BLaER1 (cell line): ENCODE data around the gene EPYC.

Source experiments
- H3K27ac ChIP-seq: shearing (Covaris generic); formaldehyde crosslinking; 2 replicates; pipeline ENCODE4 v1.8.1; 2022
- H3K27me3 ChIP-seq: shearing (Covaris generic); formaldehyde crosslinking; 2 replicates; pipeline ENCODE4 v1.8.1; 2022
- H3K36me3 ChIP-seq: shearing (Covaris generic); formaldehyde crosslinking; 2 replicates; pipeline ENCODE4 v1.8.1; 2022
- H3K4me1 ChIP-seq: shearing (Covaris generic); formaldehyde crosslinking; 2 replicates; pipeline ENCODE4 v1.8.1; 2022
- H3K4me2 ChIP-seq: shearing (Covaris generic); formaldehyde crosslinking; 2 replicates; pipeline ENCODE4 v1.8.1; 2022
- H3K4me3 ChIP-seq: shearing (Covaris generic); formaldehyde crosslinking; 2 replicates; pipeline ENCODE4 v1.8.1; 2022
- H3K9ac ChIP-seq: shearing (Covaris generic); formaldehyde crosslinking; 2 replicates; pipeline ENCODE4 v1.8.1; 2022
- H3K9me3 ChIP-seq: shearing (Covaris generic); formaldehyde crosslinking; 2 replicates; pipeline ENCODE4 v1.8.1; 2022
- H4K20me1 ChIP-seq: shearing (Covaris generic); formaldehyde crosslinking; 2 replicates; pipeline ENCODE4 v1.8.1; 2022
- Cebpa-rat ChIP-seq: shearing (Covaris generic); IDR thresholded peaks from 2 replicates; pipeline ENCODE4 v1.8.1; 2022

Gene EPYC

GRCh38 chr12:91004872-91005271, at the start of gene EPYC:
EPYC (minus strand) TSS chr12:91004972; CDS start chr12:91002565, 2,407 bp downstream.
- Histone ChIP-seq H3K4me1 (no peaks in the 10 kb centered on the region), H3K4me2 (no peak within 1 kb of the TSS), H3K9me3 (no peaks in the 10 kb centered on the region), H3K36me3 (no peaks in the 10 kb centered on the region), H3K4me3 (no peak within 1 kb of the TSS), H3K27ac (no peak within 1 kb of the TSS), H4K20me1 (no peaks in the 10 kb centered on the region), H3K27me3 (no peaks in the 10 kb centered on the region), H3K9ac (no peak within 1 kb of the TSS)
- TF ChIP-seq Cebpa-rat, result no peak

DNA sequence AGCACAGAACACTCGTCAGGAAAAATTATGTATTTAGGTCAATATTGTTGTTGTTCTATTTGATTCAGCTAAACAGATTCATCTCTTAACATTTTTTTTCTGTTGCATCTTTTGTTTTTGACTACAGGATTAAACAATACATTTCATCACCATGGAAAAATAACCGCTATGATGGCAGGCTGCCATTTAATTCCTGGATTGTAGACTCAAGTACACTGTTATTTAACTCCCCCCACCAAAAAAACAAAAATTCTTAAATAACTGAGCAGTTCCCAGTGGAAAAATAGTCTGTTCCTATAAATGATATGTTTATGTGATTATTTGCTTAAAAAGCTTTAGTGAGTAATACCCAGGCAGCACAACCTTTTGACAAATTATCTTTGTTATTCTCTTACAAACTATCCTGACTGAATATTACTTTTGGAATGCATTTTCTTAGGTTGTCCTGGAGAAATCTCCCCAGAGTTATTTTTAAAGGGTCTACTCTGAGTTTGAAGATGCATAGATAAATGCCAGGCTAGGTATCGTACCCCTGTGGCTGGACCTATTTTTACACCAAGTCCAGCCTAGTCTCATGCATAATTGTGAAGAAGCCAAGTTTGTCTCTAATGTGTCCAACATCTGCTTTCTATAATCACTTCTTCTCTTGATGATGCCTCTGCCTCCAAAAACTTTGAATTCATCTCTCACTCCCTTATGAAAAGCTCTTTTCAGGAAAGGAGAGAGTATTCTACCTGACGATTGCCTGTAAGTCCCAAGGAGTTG, 49.4 kb upstream of the EPYC start:
- H3K9me3 ChIP-seq, result no peaks in the 10 kb centered on the region
- no peak overlapping the region for H3K27ac ChIP-seq
- no peaks in the 10 kb centered on the region for H3K4me1 ChIP-seq
- TF ChIP-seq Cebpa-rat, result no peak
- H3K36me3 ChIP-seq, result no peaks in the 10 kb centered on the region
- H3K9ac ChIP-seq, result no peak overlapping the region
- H4K20me1 ChIP-seq, result no peaks in the 10 kb centered on the region
- no peaks in the 10 kb centered on the region for H3K27me3 ChIP-seq
- H3K4me2 ChIP-seq, result no peak overlapping the region
- H3K4me3 ChIP-seq, result no peak overlapping the region

DNA sequence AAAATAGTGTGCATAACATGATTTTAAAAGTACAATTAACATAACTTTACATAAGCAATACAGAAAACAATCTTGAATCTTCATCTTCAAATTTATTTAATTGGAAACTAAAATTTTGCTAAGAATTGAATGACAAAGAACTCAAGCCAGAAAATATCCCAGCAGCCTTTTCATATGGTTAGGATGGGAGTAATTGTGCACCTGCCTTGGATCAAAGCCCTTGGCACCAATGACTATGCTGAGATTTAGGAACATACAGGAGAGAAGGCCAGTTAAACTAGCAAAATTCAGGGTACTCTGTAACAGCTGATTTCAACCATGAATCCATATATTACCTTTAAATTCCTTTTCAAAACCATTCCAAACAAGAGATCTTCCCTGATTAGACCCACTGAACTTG, 47.3 kb upstream of the EPYC start:
- H3K4me1 ChIP-seq, result no peaks in the 10 kb centered on the region
- H3K27me3 ChIP-seq, result no peaks in the 10 kb centered on the region
- H3K27ac ChIP-seq, result no peak overlapping the region
- no peaks in the 10 kb centered on the region for H4K20me1 ChIP-seq
- H3K9me3 ChIP-seq, result no peaks in the 10 kb centered on the region
- no peaks in the 10 kb centered on the region for H3K36me3 ChIP-seq
- no peak overlapping the region for H3K4me2 ChIP-seq
- H3K4me3 ChIP-seq, result no peak overlapping the region
- H3K9ac ChIP-seq, result no peak overlapping the region
- no peak for TF ChIP-seq Cebpa-rat

DNA sequence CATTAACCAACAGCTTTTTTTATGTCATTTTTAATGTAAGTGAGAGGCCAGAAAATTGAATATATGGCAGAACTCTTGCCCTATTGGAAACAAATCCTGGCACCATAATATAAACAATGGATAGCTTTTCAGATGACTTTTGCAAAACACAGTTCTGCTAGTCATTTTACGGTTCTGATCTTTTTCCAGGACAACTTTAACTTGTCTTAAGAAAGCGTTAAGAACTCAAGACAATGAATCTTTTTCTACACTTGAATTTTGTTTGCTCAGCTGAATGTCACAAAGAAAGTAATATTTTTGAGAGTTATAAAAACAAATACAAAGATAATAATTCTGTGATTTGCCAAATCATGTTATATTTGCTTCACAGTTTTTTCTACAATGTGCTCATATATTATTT, 39.8 kb upstream of the EPYC start:
- no peaks in the 10 kb centered on the region for H4K20me1 ChIP-seq
- H3K4me2 ChIP-seq, result no peak overlapping the region
- no peaks in the 10 kb centered on the region for H3K4me1 ChIP-seq
- H3K27ac ChIP-seq, result no peak overlapping the region
- no peaks in the 10 kb centered on the region for H3K27me3 ChIP-seq
- H3K36me3 ChIP-seq, result no peaks in the 10 kb centered on the region
- H3K4me3 ChIP-seq, result no peak overlapping the region
- no peak for TF ChIP-seq Cebpa-rat
- H3K9me3 ChIP-seq, result no peaks in the 10 kb centered on the region
- no peak overlapping the region for H3K9ac ChIP-seq

- Histone ChIP-seq H3K4me1 (no peaks in the 10 kb centered on the region), H3K36me3 (no peaks in the 10 kb centered on the region), H3K9me3 (no peaks in the 10 kb centered on the region), H3K9ac (no peak overlapping the region), H4K20me1 (no peaks in the 10 kb centered on the region), H3K4me2 (no peak overlapping the region), H3K27ac (no peak overlapping the region), H3K27me3 (no peaks in the 10 kb centered on the region), H3K4me3 (no peak overlapping the region)
- TF ChIP-seq Cebpa-rat, result no peak
Observed at GRCh38 chr12:91043408-91043807, 38.6 kb upstream of the EPYC start.

- Histone ChIP-seq H3K36me3 (no peaks in the 10 kb centered on the region), H3K27ac (no peak overlapping the region), H3K4me3 (no peak overlapping the region), H3K4me1 (no peaks in the 10 kb centered on the region), H3K9me3 (no peaks in the 10 kb centered on the region), H3K4me2 (no peak overlapping the region), H4K20me1 (no peaks in the 10 kb centered on the region), H3K27me3 (no peaks in the 10 kb centered on the region), H3K9ac (no peak overlapping the region)
- TF ChIP-seq Cebpa-rat, result no peak
Observed at GRCh38 chr12:91040096-91040755, 35.5 kb upstream of the EPYC start.

GRCh38 chr12:91037276-91037675, 32.5 kb upstream of the EPYC start:
- no peak overlapping the region for H3K27ac ChIP-seq
- no peak overlapping the region for H3K4me3 ChIP-seq
- no peak overlapping the region for H3K4me2 ChIP-seq
- no peaks in the 10 kb centered on the region for H4K20me1 ChIP-seq
- H3K27me3 ChIP-seq, result no peaks in the 10 kb centered on the region
- no peak for TF ChIP-seq Cebpa-rat
- H3K4me1 ChIP-seq, result no peaks in the 10 kb centered on the region
- H3K36me3 ChIP-seq, result no peaks in the 10 kb centered on the region
- no peaks in the 10 kb centered on the region for H3K9me3 ChIP-seq
- no peak overlapping the region for H3K9ac ChIP-seq

GRCh38 chr12:91033251-91033650, 28.5 kb upstream of the EPYC start:
- Histone ChIP-seq H4K20me1 (no peaks in the 10 kb centered on the region), H3K9ac (no peak overlapping the region), H3K36me3 (no peaks in the 10 kb centered on the region), H3K9me3 (no peaks in the 10 kb centered on the region), H3K4me2 (no peak overlapping the region), H3K4me1 (no peaks in the 10 kb centered on the region), H3K27ac (no peak overlapping the region), H3K4me3 (no peak overlapping the region), H3K27me3 (no peaks in the 10 kb centered on the region)
- no peak for TF ChIP-seq Cebpa-rat

DNA sequence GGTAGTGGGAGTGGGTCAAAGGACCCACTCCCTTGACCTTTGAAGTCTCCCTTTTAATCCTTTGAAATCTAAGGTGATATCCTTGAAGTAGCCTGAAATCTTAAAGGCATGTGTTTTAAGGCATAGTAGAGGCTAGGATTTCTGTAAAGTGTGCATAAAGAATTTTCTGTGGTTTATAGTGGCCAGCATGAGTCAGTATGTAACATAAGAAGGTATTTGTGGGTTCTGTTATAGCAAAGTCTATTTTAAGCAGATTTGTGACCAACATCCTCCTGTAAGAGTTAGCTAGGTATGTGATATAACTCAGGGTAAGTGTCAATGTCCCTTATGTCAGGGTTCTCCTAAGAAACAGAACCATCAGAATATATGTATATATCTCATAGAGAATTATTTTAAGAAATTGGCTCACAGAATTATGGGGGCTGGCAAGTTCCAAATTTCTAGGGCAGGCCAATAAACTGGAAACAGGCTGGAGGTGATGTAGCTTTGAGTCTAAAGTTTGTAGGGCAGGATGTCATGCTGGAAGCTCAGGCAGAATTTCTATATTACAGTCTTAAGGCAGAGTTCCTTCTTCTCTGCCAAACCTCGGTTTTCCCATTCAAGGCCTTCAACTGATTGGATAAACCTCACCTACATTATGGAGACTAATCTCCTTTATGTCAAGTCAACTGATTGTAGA, 18.7 kb upstream of the EPYC start:
- no peaks in the 10 kb centered on the region for H3K4me1 ChIP-seq
- H3K9ac ChIP-seq, result no peak overlapping the region
- H3K9me3 ChIP-seq, result no peaks in the 10 kb centered on the region
- no peaks in the 10 kb centered on the region for H3K27me3 ChIP-seq
- H3K4me2 ChIP-seq, result no peak overlapping the region
- no peaks in the 10 kb centered on the region for H4K20me1 ChIP-seq
- H3K36me3 ChIP-seq, result no peaks in the 10 kb centered on the region
- H3K27ac ChIP-seq, result no peak overlapping the region
- TF ChIP-seq Cebpa-rat, result no peak
- no peak overlapping the region for H3K4me3 ChIP-seq

GRCh38 chr12:91021076-91021475, 16.3 kb upstream of the EPYC start:
- no peaks in the 10 kb centered on the region for H4K20me1 ChIP-seq
- H3K9me3 ChIP-seq, result no peaks in the 10 kb centered on the region
- TF ChIP-seq Cebpa-rat, result no peak
- H3K36me3 ChIP-seq, result no peaks in the 10 kb centered on the region
- H3K27ac ChIP-seq, result no peak overlapping the region
- no peaks in the 10 kb centered on the region for H3K4me1 ChIP-seq
- no peak overlapping the region for H3K4me2 ChIP-seq
- H3K9ac ChIP-seq, result no peak overlapping the region
- H3K27me3 ChIP-seq, result no peaks in the 10 kb centered on the region
- no peak overlapping the region for H3K4me3 ChIP-seq
